Inferior parietal cortex (tissue), 1 donor: ENCODE results near the gene TPSAB1.
A peak's percentile ranks its signal among the peaks of the same experiment; 100 is the strongest.

Experiments
- DNase-seq: peaks from one replicate; pipeline ENCODE4 v3.0.0-alpha.2; 2016; ENCODE audit errors: extremely low spot score

The TPSAB1 gene

GRCh38 chr16:1210461-1210860 is 30.0 kb upstream of the TPSAB1 start:
- DNase-seq: no peak

- peak; percentile 4 for DNase-seq
Measured at GRCh38 chr16:1211451-1212268, 28.8 kb upstream of the TPSAB1 start.

GRCh38 chr16:1212616-1213194 is 27.8 kb upstream of the TPSAB1 start:
- no peak for DNase-seq

- DNase-seq: no peak
Measured at GRCh38 chr16:1213231-1213630, 27.3 kb upstream of the TPSAB1 start.

- no peak for DNase-seq
Measured at GRCh38 chr16:1213796-1214372, 26.6 kb upstream of the TPSAB1 start.

GRCh38 chr16:1214719-1215118 is 25.8 kb upstream of the TPSAB1 start:
- DNase-seq: no peak

- no peak for DNase-seq
Measured at GRCh38 chr16:1215574-1216295, 24.8 kb upstream of the TPSAB1 start.

- DNase-seq: no peak
Measured at GRCh38 chr16:1216296-1216619, 24.2 kb upstream of the TPSAB1 start.

GRCh38 chr16:1216681-1217400 is 23.7 kb upstream of the TPSAB1 start:
- DNase-seq: no peak

GRCh38 chr16:1217526-1217925 is 23.0 kb upstream of the TPSAB1 start:
- no peak for DNase-seq

- no peak for DNase-seq
Measured at GRCh38 chr16:1218061-1218929, 22.2 kb upstream of the TPSAB1 start.

- DNase-seq: no peak
Measured at GRCh38 chr16:1218930-1219611, 21.4 kb upstream of the TPSAB1 start.

GRCh38 chr16:1220098-1220728 is 20.3 kb upstream of the TPSAB1 start:
- DNase-seq: no peak

- DNase-seq: no peak
Measured at GRCh38 chr16:1220841-1221627, 19.5 kb upstream of the TPSAB1 start.

- DNase-seq: peak; percentile 9
Measured at GRCh38 chr16:1221628-1222552, 18.6 kb upstream of the TPSAB1 start.

GRCh38 chr16:1222553-1223354 is 17.8 kb upstream of the TPSAB1 start:
- DNase-seq: no peak
